GM19240 (cell line): ENCODE measurements around the gene CC2D2A.
"Not testable (repeated sequence)": the region's sequence is repeated elsewhere in the genome, so short reads cannot be mapped to it uniquely, and the experiment has no call there.

Source experiments
- DNase-seq: peaks from one replicate; pipeline ENCODE4 v3.0.0; 2011; ENCODE audit warnings: low spot score; ENCODE audit not compliant: insufficient read length

Gene CC2D2A

DNA sequence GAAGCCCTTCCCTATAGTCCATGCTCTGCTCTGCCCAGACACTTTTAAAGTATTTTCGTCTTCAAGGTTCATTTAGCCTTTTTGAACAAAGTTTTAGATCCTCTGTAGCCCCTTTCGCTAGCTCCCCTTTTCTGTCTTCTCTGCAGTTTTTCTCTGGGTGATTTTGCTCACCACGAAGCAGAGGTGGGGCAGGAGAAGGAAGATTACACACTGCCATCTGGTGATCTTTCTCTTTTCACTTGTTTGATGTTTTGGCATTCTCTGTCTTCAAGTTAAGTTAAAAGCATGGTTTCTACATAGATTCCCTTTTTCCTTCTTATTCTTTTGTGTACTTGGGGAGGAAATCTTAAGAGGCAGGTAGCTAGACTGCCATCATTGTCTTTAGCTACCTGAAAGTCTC lies 43.9 kb downstream of the CC2D2A start:
- DNase-seq = no peak

DNA sequence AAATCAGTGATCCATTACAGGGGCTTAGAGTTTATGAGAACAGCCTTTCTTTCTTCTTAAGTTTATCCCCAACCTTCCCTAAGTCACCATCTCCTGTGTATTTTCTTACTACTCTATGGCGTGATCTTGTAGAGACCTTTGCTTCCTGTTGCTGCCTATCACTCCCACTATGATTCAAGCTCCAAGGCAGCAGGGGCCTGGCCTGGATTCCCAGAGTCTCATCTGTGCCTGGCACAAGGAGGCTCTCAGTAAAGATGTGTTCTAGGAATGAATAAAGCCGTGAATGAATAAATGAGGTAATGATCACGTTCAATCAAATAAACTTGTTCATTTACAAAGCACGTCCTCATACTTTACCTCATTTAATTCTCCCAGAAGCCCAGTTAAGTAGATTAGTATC lies 45.4 kb downstream of the CC2D2A start:
- no peak for DNase-seq

DNA sequence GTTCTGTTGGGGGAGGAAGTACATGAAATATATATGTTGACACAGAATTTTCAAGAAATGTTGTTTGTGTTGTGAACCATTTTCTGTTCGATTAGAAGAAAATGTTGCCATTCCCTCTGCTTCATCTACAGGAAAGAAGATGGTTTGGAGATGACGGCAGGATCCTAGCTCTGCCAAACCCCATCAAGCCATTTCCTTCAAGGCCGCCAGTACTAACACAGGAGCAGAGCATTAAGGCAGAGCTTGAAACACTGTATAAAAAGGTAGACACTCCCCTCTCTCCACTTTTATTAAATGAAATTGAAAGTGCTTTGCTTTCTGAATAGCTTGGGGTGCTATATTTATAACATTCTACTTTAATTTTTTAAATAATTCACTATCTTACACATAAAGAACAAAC lies 46.8 kb downstream of the CC2D2A start:
- no peak for DNase-seq

DNA sequence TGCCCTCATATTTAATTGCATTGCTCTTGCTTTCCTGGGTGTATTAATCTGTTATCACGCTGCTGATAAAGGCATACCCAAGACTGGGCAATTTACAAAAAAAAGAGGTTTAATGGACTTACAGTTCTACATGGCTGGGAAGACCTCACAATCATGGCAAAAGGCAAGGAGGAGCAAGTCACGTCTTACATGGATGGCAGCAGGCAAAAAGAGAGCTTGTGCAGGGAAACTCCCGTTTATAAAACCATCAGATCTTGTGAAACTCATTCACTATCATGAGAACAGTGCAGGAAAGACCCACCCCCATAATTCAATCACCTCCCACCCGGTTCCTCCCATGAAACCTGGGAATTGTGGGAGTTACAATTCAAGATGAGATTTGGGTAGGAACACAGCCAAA lies 48.0 kb downstream of the CC2D2A start:
- DNase-seq = not testable (repeated sequence)

DNA sequence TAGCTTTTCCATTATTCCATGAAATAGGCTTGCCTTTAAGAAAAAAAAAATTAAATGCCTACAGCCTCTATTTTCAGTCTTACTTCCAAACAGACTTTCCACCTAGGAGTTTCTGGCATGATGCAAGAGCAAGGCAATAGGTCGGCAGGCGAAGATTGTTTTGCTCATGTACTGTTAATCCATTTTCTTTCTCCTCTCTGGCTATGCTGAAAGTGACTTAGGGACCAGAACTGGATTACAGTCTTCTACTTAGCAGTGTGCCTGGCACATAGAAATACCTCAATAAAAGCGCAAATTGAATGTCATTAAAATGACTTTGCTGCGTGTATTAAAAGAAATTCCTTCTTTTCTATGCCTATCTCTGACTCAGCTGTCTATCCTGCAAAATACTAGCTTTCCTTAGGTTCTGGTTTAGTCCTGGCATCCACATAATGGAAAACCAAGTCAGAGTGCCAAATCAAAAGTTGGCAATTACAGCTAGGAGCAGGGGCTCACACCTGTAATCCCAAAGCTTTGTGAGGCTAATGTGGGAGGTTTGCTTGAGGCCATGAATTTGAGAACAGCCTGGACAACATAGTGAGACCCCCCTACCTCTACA lies 51.9 kb downstream of the CC2D2A start:
- no peak for DNase-seq

DNA sequence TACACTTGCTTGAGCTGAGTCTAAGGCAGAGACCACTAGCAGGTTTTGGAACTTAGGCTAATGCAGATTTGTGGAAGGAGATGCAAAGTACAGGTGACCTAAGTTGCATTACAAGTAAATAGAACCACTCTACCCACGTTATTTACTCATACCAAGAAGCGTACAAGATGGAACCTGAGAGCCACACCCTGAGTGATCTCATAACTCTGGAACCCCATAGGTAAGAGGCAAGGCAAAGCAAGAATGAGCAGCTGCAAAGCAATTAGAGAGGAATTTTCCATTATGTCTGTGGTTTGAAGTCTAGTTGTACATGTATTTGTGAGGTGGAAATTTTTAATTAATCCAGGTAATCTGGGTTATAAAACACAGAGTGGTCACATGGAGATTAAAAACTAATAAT lies 55.4 kb downstream of the CC2D2A start:
- DNase-seq = no peak

DNA sequence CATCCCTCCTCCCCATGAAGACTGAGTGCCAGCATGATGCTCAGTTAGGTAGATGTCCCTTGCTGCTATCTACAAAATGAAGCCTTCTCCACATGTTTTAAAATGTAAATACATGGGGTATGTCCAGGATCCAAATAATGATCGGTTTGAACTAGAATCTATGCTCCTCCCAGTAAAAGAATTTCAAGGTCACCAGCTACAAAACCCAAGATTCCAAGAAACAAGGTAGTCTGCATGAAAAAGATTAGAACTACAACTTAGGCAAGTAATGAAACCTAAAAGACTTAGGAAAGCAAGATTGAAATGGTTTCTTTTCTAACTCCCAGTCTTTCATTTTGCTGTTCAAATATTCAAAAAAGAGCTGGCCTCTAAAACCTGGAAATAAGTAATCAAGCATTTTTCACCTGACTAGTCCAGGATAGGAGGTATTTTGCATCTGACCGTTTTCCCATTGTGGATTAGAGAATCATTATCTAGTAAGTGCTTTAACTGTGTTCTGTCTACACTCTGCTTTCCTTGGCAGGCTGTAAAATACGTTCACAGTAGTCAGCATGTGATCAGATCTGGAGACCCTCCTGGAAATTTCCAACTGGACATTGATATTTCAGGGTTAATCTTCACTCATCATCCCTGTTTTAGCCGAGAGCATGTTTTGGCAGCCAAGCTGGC lies 57.4 kb downstream of the CC2D2A start:
- no peak for DNase-seq

DNA sequence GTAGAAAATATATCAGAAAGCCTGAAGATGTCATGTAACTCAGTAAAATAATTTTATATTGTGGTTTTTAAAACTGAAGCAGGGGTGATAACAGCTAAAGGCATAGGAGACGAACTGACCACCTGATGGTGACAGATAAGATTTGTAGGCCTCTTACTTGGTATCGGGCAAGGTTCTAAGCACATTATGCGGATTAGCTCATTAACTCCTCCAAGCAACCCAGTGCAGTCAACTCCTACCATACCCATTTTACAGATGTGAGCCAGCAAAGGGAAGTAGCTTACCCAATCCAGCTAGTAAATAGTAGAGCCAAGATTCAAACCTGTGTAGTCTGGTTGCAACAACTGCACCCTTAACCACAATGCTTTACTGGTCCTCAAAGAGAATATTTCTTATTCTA lies 62.1 kb downstream of the CC2D2A start:
- DNase-seq = no peak

DNA sequence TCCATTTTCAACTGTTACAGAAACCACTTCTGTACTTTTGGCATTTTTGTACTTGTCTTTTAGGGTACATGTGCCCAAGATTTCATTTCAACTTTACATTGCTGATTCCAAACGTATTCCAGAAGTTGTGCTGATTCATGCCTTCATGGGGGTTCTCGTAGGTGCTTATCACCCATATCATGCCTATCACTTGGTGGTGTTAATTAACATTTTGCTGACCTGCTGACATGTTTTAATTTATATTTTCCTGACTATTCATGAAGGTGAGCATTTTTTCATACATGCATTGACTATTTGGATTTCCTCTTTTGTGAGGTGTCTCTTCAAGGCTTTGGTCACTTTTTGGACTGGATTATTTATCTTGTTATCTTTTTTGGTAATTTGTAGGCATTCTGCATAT lies 64.1 kb downstream of the CC2D2A start:
- DNase-seq = no peak

DNA sequence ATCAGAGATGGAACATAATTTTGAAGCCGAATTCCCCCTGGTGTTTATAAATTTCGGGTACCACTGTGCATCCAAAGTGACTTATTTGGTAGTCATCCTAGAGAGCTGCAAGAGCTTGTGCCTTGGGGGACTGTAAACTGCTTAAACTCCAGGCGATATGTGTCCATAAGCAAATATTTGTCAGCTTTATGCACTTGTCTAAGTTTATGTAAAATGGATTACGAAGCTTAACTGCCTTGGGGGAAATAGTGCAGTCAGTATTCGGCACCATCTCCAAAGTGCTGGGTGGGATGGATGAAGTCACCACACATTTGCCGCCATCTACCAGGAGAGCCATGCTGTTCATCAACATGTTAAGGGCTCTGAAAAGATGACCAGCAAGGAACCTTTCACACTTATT lies 65.9 kb downstream of the CC2D2A start:
- no peak for DNase-seq

DNA sequence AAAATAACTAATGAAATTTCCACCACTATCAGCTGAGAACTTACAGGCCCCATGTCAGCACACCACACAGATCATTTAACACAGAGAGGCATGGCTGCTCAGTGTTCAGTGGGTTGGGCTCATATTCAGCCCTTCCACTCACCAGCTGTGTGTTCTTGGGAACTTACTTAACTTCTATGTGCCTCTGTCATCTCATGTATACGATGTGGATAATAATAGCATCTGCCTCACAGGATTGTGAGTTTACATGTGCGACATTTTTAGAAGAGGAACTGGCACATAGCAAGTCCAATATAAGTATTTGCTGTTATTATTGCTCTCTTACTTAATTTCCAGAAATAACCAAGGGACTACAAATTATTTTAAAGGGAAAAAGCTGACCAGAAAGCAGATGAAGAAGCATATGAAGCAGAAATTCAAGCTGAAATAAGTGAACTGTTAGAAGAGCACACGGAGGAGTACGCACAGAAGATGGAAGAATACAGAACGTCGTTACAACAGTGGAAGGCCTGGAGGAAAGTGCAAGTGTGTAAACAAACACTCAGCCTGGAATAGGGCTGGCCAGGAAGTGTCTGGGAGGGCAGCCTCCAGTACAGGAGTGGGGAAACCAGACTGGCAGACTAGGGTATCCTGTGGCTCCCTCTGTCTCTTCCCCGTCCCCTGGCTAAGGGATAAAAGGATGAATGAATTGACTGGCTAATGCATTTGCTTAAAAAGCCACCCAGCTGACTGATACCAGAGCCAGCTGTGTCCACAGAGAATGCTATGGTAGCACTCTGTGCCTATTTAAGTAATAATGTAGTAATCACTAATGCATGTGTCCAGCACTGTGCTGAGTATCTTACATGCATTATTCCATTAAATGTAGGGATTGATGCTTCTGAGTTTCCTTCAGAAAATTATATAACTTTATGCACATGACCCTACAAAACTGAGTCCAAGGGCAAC lies 67.1 kb downstream of the CC2D2A start:
- no peak for DNase-seq

DNA sequence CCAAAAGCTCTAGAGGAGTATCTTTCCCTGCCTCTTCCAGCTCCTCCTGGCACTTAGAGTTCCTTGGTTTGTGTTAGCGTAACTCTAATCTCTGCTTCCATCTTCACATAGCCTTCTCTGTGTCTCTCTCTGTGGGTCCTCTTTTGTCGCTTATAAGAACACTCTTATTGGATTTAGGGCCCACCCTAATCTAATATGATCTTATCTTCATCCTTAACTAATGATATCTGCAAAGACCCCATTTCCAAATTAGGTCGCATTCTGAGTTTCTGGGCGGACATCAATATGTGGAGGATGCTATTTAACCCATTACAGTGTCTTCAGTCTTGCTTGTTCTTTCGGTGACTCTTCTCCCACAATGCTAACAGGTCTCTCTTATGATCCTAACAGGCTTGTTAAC lies 72.3 kb downstream of the CC2D2A start:
- DNase-seq = no peak

DNA sequence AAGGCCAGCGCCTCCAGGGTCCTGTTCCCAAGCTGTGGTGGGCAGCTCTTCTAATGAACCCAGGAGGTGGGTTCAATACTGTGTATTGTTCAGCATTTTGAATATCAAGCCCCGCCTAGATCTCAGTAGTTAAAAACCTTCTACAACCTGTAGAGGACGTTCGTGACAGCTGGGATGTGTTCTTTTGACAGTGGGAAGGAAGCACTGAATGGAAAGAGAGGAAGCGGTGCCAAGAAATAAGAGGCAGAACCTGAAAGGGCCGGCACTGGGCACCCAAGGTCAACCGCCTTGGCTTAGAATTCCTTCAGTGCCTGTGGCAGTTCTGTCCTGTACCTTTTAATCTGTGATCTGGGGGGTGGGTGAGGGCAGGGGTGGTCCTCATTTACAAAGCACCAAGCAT lies 73.1 kb downstream of the CC2D2A start:
- no peak for DNase-seq

DNA sequence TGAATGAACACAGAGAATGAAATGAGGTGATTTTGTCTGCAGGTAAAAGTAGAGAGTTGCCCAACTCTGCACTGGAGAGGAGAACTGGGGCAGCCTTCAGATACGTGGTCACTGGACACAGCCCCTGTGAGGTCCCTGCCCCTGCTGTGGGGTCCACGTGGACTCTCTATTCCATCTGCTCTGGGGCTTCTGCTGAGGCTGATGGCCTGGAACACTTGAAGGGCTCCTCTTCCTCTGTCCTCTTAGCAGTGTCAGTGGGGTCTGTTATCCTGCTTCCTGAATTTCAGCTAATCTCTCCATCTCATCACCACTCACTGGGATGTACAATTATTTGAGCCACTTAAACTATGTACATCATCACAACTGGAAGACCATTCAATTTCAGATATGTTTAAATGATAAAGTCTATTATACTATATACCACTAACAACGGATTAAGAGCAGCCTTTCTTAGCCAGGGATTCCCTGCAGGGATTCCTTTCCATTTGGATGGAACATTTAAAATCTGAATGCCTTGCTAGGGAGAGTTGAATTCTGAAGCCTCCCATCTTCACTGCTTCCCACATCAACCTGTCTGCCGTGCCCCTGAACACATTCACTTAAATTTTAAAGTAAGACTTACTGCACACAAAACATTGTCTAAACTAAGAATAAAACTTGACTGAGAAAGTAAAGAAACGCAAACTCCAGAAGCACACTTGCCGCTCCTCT lies 74.0 kb downstream of the CC2D2A start:
- DNase-seq = no peak

DNA sequence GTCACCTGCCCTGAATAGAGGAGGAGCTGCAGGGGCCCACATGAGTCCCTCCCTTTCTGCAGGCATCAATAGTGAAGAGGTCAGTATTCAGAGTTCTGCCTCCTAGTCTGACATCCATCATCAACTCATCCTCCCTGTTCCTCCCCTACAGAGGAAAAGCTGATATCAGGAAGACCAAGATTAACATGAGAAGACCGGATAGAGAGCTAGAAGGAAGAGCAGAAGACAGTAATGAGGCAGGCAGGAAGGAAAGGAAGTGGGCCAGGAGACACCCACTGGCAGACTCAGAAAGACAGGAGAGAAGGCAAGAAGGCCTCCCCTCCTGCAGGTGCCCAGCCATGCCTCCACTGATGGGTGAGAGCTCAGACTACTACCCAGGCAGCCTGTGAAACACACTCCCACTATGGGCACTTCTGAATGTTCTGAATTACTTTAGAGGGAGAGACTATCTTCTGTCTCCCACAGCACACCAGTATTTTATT lies 74.6 kb downstream of the CC2D2A start:
- DNase-seq = no peak

DNA sequence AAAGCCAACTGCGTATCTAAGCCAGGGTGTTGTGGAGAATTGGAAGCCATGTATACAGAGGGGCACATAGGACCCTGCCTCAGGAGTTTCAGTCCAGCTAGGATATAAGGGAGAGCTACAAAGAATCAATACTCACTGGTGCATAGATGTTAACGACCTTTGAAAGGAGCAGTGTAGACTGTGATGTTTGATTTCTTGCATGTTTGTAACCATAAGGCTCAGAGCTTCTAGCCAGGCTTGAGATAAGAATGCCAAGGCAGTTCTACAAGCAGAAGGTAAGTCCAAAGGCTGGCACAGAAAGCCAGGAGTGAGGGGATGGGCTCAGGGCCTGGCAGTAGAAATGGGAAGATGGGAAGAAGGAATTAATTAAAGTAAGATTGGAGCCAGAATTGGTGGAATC lies 75.7 kb downstream of the CC2D2A start:
- no peak for DNase-seq

DNA sequence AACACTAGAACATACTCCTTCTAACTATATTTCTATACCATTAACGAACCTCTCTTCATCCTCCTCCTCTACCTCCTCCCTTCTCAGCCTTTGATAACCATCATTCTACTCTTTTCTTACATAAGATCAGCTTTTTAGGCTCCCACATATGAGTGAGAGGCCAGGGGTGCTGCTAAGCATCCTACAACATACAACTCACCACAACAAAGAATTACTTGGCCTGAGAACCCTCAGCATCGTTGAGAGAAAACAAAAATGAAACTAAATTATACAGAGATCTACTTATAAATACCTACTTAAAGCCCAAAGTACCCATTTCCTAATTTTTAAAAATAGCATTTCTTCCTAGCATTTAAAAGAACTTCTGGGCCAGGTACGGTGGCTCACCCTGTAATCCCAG lies 77.7 kb downstream of the CC2D2A start:
- no peak for DNase-seq

DNA sequence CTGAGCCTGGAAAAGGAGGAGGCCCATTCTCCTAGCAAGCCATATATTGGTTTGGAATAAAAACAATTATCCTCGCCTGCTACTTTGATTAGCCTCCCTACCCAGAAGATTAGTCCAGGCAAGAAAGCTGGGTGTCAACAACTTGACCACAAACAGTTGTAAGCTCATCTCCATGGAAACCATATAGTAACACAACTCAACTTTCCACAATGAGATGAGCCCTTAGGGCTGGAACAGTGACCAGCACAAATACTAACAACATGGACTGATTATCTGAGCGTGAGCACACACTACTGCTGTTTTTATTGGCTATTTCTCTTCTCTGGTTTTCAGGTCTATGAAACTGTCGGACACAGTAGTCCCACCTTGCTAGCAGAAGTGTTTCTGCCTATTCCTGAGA lies 80.8 kb downstream of the CC2D2A start:
- no peak for DNase-seq

DNA sequence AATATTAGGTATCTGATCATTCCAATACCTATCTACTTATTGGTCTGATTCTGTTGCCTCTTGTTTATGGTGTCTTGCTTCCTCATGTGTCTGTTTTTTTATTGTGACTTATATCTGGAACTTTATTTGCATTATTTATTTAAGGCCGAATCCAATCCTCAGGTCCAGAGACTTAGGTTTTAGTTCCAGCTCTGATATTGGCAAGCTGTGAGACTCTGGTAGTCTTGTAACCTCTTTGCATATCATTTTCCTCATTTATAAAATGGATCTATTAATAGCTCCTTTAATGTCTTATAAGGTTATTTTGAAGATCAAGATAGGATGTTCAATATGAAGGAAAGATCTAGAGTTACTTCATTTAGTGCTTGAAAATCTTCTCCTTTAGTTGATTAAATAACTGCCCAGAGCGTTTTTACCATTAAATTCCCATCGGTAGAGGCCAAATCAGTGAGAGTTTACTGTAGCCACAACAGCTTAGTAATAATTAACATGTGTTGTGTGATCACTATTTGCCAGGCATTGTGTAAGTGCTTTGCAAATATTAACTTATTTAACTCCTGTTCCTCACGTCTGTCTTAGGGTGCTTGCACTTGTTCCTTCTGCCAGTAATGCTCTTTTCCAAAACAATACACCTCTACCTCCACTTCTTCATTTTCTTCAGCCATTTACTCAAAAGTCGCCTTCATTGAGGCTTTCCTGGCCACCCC lies 82.2 kb downstream of the CC2D2A start:
- no peak for DNase-seq

DNA sequence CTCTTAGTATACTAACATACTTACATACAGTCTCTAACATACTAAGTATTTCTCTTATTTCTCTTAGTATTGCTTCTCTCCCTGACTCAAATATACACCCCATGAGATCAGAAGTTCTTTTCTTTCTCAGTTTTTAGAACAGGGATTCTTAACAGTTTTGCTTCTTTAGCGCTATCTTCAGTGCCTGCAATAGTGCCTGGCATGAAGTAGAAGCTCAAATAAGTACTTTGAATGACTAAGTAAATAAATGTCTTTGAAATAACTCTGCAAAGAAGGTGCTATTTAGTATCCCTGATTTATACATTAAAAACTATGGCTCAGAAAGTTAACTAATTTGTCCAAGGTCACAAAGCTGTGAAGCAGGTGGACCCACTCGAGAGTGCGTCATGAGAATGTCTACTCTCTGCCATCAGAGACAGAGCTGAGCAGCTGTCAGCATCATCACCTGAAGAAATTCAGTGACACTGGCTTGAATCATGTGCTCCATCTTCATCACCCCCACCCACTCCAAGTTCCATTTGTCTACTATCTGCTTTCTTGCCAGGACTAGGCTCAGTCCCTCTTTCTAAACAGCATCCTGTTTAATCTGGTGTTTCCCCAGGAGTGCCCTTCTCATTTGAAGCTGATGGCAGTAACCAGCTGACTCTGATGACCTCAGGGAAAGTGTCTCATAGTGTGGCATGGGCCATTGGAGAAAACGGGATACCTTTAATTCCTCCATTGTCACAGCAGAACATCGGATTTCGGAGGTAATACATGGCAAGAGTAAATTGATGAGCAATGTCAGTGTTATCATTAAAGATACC lies 83.1 kb downstream of the CC2D2A start:
- no peak for DNase-seq
